Prostate gland (tissue), 2 donors: ENCODE measurements around the gene LINC00237. TPM values are rescaled to one million over a fixed set of nuclear protein-coding genes. Genes with fewer than 3 reads are reported as not detected.

Experiments
- DNase-seq: peaks from one replicate; pipeline ENCODE4 v3.0.0-alpha.2; 2019; ENCODE audit warnings: low spot score
- H3K27ac ChIP-seq, 2 donors: fragments of 200-600 bp; sonication (generic); 2 replicates each; pipeline ENCODE4 v1.5.1; 2017 to 2019
- H3K27me3 ChIP-seq: fragments of 200-600 bp; sonication (generic); replicated peaks from 2 replicates; pipeline ENCODE4 v1.5.1; 2019; ENCODE audit not compliant: insufficient read depth
- H3K36me3 ChIP-seq, 2 donors: fragments of 200-600 bp; sonication (generic); 1 replicate in 1 of 2; 2 replicates in 1 of 2; pipeline versions ENCODE4 v1.5.1 to v1.8.1; 2017 to 2019
- H3K4me1 ChIP-seq: fragments of 200-600 bp; sonication (generic); replicated peaks from 2 replicates; pipeline ENCODE4 v1.5.1; 2019
- H3K4me3 ChIP-seq, 2 donors: fragments of 200-600 bp; sonication (generic); 2 replicates each; pipeline ENCODE4 v1.5.1; 2017 to 2019
- H3K9me3 ChIP-seq: fragments of 200-600 bp; sonication (generic); 2 replicates; pipeline ENCODE4 v1.5.1; 2017
- POLR2A ChIP-seq: fragments of 450-650 bp; IDR thresholded peaks from one replicate; pipeline ENCODE4 v1.6.1; 2016; ENCODE audit warnings: antibody characterized with exemption, mild to moderate bottlenecking
- POLR2AphosphoS5 ChIP-seq: sonication (generic); formaldehyde crosslinking; IDR thresholded peaks from one replicate; pipeline ENCODE4 v1.6.1; 2017; ENCODE audit warnings: antibody characterized with exemption
- WGBS: methylation state at CpG from one replicate; pipeline ENCODE4 v1.1.5; 2018; 5-methylcytosine and 5-hydroxymethylcytosine counted together
- intact Hi-C: fragments of 100-400 bp; cut with DNase I; formaldehyde crosslinking; loops from one replicate; pipeline ENCODE4 v1.14.2; 2022
- total RNA-seq, 2 donors: library from RNA; depleted of rRNA; stranded (reverse); fragments of >200 nt; gene quantifications; one replicate each; pipeline ENCODE4 v1.1.0, GENCODE V29; 2016
- TF ChIP-seq, protein P1 (sequence below), 4 experiments: fragments of 200-600 bp in 2 of 4; fragments of 450-650 bp in 2 of 4; sonication (generic) in 2 of 4; IDR thresholded peaks; 1 replicate in 3 of 4; 2 replicates in 1 of 4; pipeline ENCODE4 v1.5.1; 2016 to 2019; ENCODE audit warnings: antibody characterized with exemption in 4 of 4, mild to moderate bottlenecking in 2 of 4, moderate library complexity in 2 of 4

Gene LINC00237
- total RNA-seq, 2 donors from 2014 or later: not detected

DNA sequence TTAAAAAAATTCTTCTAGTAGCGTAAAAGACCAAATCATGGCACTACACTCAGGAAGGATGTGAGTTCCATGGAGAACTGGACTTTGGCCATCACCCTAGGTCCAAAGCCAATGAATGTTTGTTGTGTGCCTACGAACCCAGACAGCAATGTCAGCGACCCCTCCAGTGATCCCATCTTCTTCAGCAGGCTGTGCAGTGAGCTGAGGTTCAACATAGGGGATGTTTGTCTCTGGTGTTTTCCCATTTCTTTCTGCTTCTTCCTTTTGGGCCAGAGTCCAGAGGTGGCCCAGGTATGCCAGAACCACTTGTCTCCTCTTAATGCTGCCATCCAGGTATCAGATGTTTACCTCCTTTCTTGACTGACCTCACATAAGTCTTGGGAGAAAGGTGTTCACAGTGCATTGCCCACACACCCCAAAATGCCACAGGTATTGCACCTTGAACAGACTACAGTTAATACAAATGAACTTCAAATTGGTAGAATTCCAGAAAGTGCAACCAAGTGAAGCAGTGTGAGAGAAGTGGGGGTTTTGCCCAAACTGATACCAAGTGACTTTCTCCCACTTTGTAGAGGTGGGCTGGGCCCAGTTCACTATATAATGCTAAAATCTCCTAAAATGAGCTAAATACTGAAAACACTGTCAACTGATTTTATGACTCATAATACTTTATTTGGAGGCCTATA is 33.9 kb upstream of the LINC00237 start:
- DNase-seq: no peak
- no peak overlapping the region for H3K4me3 ChIP-seq
- H3K27ac ChIP-seq: no peak overlapping the region
- 64% methylated on average over 3 of the region's 3 CpGs for WGBS
- intact Hi-C loops: no loop called here
- TF ChIP-seq, protein P1, sequence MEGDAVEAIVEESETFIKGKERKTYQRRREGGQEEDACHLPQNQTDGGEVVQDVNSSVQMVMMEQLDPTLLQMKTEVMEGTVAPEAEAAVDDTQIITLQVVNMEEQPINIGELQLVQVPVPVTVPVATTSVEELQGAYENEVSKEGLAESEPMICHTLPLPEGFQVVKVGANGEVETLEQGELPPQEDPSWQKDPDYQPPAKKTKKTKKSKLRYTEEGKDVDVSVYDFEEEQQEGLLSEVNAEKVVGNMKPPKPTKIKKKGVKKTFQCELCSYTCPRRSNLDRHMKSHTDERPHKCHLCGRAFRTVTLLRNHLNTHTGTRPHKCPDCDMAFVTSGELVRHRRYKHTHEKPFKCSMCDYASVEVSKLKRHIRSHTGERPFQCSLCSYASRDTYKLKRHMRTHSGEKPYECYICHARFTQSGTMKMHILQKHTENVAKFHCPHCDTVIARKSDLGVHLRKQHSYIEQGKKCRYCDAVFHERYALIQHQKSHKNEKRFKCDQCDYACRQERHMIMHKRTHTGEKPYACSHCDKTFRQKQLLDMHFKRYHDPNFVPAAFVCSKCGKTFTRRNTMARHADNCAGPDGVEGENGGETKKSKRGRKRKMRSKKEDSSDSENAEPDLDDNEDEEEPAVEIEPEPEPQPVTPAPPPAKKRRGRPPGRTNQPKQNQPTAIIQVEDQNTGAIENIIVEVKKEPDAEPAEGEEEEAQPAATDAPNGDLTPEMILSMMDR (IDR thresholded peaks at IDR 0.05): no peak
- TF ChIP-seq POLR2A (no peak), POLR2AphosphoS5 (no peak)
- H3K4me1 ChIP-seq: no peaks in the 10 kb centered on the region
- H3K27me3 ChIP-seq: no peaks in the 10 kb centered on the region
- H3K9me3 ChIP-seq: no peaks in the 10 kb centered on the region
- H3K36me3 ChIP-seq: no peaks in the 10 kb centered on the region

DNA sequence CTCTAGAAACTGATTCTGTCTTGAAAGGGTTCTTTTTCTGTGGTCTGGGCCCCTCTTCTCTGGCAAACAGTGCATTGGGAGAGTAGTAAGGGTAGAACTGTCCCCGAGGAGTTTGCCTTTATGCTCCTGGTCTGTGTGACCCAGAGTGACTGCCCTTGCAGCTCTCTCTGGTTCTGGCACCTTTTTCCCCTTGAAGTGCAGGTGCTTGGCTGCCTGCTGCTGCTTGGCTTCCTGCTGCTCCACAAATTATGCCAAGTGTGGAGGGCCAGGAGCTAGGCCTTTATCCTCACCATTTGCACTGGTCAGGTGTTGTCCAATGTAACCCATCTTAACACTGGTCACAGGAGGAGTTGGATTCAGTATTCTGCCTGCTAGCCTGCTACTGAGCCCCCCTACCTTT is 30.9 kb upstream of the LINC00237 start:
- no peaks in the 10 kb centered on the region for H3K36me3 ChIP-seq
- H3K27me3 ChIP-seq: no peaks in the 10 kb centered on the region
- intact Hi-C loops: no loop called here
- H3K9me3 ChIP-seq: no peaks in the 10 kb centered on the region
- H3K4me3 ChIP-seq: no peak overlapping the region
- TF ChIP-seq POLR2A (no peak), POLR2AphosphoS5 (no peak)
- TF ChIP-seq, protein P1 (IDR thresholded peaks at IDR 0.05): no peak
- H3K27ac ChIP-seq: no peak overlapping the region
- WGBS: 78% methylated on average over 1 of the region's 1 CpG
- DNase-seq: no peak
- no peaks in the 10 kb centered on the region for H3K4me1 ChIP-seq

DNA sequence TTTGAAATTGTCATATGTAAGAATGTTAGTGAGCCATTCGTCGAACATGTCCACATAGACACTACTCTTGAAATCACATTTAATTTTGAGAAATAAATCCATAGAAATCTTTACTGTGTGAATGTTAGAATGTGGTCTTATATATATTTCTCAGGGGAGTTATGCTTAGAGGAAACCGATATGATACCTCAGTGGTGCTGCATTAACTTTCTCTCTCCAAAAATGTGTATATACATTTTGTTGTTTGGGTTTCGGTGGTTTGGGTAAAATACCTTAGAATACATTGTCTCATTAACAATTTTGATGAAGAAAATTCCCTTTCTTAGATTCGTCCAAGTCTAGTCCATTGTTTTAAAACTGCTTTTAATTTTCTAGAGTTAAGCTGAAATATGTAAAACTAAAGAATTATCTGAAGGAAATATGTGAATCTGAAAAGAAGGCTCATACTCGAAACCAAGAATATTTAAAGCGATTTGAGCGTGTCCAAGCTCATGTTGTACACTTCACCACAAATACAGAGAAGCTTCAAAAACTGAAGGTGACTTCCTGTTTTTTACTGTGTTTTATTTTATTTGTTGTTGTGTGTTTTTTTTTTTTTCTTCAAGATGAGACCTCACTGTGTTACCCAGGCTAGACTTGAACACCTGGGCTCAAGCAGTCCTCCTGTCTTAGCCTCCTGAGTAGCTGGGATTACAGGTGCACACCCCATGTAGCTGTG is 30.0 kb upstream of the LINC00237 start:
- no peaks in the 10 kb centered on the region for H3K4me1 ChIP-seq
- intact Hi-C loops: no loop called here
- H3K4me3 ChIP-seq: no peak overlapping the region
- H3K9me3 ChIP-seq: no peaks in the 10 kb centered on the region
- whole genome bisulfite sequencing: 96% methylated on average over 8 of the region's 8 CpGs
- H3K27me3 ChIP-seq: no peaks in the 10 kb centered on the region
- TF ChIP-seq POLR2AphosphoS5 (no peak), POLR2A (no peak)
- TF ChIP-seq, protein P1 (IDR thresholded peaks at IDR 0.05): no peak
- H3K36me3 ChIP-seq: no peaks in the 10 kb centered on the region
- H3K27ac ChIP-seq: no peak overlapping the region
- DNase-seq: no peak

DNA sequence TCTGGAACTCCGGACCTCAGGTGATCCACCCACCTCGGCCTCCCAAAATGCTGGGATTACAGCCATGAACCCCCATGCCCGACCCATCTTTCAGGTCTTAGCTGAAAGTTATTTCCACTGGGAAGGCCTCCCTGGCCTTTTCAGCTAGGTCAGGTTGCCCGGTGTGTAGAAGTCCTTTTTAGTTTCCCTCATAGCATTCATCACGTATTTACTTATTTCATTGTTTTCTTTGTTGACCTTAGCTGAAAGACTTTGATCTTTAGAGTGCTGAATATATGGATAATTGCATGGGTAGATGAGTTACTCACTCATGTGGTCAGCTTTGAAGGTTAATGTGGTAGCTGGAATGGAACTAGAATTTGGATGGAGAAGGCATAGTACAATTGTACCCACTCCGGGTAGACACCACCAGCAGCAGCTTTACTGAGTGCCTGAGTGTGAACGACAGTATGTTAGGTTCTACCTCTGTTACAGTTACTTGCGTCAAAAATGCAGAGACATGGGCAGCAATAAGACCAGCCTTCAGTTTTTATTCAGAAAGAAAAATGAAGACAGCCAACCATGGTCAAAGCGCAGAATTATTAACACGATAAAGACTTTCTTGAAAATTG is 28.8 kb upstream of the LINC00237 start:
- WGBS: 87% methylated on average over 10 of the region's 10 CpGs

More for the DNA sequence above, 28.8 kb upstream of the LINC00237 start:
- TF ChIP-seq, protein P1 (IDR thresholded peaks at IDR 0.05): no peak
- TF ChIP-seq POLR2AphosphoS5: no peak
- no peak for TF ChIP-seq POLR2A
- no peak overlapping the region for H3K27ac ChIP-seq
- intact Hi-C loops: no loop called here
- H3K9me3 ChIP-seq: no peaks in the 10 kb centered on the region
- H3K27me3 ChIP-seq: no peaks in the 10 kb centered on the region
- no peaks in the 10 kb centered on the region for H3K4me1 ChIP-seq
- no peak for DNase-seq
- H3K36me3 ChIP-seq: no peaks in the 10 kb centered on the region
- H3K4me3 ChIP-seq: no peak overlapping the region
